Embryonic facial prominence (tissue), 1 donor: Measurements from ENCODE around the gene NHERF1.

Experiments
- DNase-seq: peaks from one replicate; pipeline ENCODE4 v3.0.0-alpha.2; 2016; ENCODE audit errors: extremely low spot score

The NHERF1 gene

DNA sequence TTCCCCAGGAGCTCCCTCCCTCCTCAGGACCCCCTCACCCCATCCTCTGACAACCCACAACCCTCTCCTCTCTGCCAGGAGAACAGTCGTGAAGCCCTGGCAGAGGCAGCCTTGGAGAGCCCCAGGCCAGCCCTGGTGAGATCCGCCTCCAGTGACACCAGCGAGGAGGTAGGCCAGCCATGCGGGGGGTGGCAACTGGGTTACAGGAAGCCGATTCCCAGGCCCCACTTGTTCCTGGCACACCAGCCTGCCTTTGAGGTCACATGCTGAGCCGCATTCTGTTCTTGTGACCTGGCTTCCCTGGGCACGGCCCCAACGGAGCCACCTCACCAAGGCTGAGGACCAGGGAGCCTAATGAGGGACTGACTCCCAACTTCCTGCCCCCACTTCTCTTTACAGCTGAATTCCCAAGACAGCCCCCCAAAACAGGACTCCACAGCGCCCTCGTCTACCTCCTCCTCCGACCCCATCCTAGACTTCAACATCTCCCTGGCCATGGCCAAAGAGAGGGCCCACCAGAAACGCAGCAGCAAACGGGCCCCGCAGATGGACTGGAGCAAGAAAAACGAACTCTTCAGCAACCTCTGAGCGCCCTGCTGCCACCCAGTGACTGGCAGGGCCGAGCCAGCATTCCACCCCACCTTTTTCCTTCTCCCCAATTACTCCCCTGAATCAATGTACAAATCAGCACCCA, 19.8 kb downstream of the NHERF1 start:
- DNase-seq = no peak

DNA sequence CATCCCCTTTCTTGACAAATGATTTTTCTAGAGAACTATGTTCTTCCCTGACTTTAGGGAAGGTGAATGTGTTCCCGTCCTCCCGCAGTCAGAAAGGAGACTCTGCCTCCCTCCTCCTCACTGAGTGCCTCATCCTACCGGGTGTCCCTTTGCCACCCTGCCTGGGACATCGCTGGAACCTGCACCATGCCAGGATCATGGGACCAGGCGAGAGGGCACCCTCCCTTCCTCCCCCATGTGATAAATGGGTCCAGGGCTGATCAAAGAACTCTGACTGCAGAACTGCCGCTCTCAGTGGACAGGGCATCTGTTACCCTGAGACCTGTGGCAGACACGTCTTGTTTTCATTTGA, 20.3 kb downstream of the NHERF1 start:
- DNase-seq = no peak

- no peak for DNase-seq
Observed at GRCh38 chr17:74769266-74769855, 20.9 kb downstream of the NHERF1 start.

GRCh38 chr17:74769856-74770497, 21.5 kb downstream of the NHERF1 start:
- no peak for DNase-seq

GRCh38 chr17:74770498-74771318, 22.3 kb downstream of the NHERF1 start:
- no peak for DNase-seq

DNA sequence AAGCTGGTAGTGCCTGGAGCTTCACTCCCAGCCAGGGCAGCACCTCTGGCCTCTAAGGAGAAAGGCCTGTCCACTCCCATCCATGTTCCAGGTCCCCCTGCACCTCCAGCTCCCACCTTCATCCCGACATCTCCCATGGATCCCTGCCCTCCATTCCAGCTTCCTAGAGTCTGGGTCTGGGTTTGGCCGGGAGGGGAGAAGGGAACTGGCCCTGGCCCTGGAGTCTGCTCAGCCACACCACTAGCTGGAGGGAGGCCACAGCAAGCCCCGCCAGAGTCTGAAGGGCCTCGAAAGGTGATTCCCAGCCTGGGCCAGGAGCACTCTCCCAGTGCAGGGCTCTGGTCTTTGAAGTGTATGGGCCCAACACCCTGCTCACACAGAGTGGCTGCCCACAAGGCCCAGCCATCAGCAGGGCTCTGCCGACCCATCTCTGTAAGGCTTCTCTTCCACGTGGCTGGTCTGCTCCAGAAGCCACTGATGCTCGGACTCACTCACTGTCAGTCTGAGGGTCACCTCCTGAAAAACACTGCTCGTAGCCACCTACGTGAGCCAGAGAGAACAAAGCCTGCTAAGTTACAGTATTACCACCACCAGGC, 23.0 kb downstream of the NHERF1 start:
- no peak for DNase-seq

DNA sequence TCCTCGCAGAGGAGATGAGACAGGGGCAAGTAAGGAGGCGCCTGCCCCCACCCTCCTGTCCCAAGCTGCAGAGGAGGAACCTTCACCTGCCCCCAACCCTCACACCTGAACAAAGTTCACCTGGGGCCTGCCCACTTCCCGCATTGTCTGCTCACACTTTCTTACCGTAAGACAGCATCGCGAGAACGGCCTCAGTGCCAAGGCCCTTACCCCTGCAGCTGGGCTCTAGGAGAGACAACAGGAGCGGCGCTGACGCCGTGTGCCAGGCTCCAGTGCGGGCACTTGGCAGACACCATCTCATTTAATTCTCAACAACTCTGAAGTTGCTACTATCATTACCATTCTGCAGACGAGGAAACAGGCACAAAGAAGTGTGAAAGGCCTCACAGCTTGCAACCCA, 23.6 kb downstream of the NHERF1 start:
- no peak for DNase-seq

DNA sequence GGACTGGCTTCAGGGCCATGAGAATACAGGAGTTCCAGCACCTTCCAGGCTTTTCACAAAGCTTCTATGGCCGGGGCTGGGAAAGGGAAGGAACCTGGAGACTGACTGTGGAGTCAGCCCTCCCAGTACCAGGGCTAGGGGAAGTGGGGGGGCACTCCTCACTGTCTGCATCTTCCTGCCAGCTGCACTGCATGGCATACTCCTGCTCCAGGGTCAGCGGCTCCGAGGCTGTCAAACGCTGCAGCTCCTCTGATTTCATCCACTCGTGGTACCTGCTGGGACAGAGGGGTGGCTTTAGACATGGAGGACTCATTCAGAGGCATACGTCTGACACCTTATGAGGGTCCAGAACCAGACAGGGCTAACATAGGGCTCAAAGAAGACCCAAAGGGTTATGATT, 25.0 kb downstream of the NHERF1 start:
- no peak for DNase-seq

DNA sequence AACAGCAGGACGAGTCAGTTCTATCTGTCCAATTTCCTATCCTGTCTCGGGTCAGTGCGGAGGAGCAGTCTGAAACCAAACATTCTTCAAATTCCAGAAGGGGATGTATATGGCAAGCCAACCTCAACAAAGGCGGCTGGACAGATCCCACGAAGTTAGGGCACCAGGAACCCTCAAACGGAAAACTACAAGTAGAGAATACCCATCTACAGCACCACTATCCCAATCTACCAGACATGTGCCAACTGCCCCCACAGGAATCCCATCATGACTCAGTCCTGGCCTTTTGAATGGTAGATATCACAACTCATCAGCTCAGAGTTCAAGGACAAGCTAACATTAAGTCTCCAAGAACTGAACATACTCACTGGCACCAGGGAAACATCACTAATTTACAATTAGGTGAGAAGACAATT, 25.5 kb downstream of the NHERF1 start:
- DNase-seq = no peak

DNA sequence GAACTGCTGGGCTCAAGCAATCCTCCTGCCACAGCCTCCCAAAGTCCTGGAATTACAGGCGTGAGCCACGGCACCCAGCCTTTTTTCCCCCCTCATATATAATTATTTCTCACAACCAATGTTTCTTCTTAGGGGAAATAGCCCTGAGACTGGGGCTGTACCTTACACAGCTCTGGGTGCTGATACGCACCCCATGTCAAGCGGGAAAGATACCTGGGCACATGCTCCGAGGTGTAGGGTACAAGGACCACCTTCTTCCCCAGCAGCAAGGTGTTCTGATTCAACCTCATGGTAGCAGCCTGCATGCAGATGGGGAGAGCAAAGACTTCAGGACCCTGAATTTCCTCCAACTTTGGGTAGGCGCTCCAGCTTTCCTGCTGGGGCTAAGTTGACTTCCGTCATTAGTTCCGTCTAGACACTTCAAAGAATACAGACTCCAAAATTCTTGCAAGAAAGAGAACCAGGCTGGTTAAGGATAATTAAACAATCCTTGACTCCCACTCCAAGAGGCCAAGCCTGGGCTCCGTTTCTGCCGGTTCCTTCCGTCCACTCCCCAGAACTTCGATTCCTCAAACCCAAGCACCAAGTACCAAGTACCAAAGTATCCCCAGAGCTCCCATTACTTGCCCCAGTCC, 27.1 kb downstream of the NHERF1 start:
- DNase-seq = no peak

DNA sequence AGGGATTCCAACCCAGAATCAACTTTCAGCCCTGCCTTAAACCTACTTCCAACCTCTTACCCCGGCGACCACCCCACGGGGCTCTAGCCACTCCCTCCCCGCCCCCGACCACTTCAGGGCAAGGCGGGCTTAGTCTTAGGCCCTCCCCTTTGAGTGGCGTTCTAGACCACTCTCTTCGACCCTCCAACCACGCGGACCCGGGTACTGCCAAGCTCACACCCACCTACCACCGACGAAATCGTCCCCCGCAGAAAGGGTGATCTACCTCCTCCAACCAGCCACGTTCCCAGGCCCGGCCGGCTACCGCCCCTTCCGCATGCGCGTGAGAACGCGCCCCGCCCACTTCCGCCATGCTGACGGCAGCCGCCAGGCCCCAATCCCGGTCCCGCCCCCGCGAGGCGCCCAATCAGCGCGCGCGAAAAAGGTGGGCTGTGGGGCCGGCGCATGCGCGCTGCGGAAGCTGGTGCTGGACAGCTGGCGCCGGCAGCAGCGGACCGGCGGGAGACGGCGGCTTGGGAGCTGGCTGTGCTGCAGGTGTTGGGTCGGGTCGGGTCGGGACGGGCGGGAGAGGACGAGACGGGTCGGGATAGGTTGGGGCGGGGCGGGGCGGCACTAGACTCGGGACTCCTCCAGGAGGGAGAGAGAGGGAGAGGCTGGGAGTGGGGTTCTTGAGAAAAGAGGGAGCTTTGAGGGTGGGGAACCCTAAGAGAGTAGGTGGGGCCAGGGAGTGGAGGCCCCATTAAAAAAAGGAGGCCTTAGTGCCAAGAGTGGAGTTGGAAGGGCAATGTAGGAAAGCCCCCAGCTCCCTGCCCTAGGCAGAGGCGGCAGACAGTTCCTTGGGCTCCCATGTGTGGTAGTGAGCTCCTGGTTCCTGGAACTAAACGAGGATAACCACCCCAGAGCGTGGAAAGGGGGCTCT, 27.9 kb downstream of the NHERF1 start, which contains the start of gene NAT9:
Gene NAT9 (minus strand): TSS at position 302 of the 919 bp plus-strand sequence. CDS start 647 bp downstream, outside the sequence.
- DNase-seq = peak; percentile 87

DNA sequence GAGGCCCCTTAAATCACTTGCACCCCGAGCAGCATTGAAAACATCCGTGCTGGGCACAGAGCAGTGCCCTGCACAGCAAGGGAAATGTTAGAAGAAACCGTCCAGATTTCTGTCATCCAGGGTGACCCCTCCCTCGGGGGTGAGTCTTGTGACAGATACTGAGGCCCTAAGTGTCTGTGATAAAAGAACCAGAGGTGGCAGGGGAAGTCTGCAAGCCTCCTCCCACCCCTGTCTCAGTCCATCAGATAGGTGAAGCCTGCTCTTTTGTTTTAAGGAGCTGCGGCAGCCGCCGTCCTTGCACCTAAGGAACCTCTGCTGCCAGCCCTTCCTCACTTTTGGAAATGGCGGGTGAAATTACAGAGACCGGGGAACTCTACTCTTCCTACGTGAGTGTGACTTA, 28.6 kb downstream of the NHERF1 start:
- no peak for DNase-seq

GRCh38 chr17:74777901-74778515, 29.6 kb downstream of the NHERF1 start:
- DNase-seq = no peak

DNA sequence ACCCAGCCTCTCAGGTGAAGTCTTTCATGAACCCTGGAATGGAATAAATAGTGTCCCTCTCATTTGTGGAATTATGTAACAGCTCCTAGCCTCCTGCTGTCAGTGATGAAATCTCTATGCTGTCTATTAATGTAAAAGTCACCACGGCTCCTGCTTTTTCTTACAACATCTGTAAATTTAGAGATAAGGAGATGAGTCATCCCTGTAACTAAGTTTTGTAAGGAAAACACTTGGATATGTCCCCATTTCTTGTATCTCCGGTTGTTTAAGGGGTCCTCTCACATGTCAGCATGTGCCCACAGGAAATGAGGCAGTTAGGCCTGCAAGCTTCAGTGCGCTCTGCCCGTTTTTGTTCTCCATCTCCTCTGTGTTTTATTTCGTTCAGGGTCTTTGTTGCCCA, 30.5 kb downstream of the NHERF1 start:
- no peak for DNase-seq

DNA sequence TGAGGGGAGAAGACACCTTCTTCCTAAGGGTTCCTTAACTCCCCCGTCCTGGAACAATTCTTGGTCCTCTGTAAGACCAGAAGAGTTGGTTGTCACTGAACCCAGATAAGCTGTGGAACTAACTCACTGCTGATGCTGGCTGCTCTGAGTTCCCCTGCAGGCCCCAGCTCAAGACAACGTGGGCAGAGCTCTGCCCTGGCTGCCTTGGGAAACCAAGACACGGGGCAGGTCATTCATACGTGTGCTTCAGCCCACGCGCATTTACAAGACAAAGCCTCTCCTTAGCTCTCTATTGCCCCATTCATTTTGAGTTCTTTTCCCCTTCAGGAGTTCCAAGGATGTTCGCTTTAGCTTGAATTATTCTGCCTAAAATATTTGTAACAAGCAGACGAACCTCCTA, 31.1 kb downstream of the NHERF1 start:
- DNase-seq = no peak

- no peak for DNase-seq
Observed at GRCh38 chr17:74779948-74780400, 31.5 kb downstream of the NHERF1 start.

DNA sequence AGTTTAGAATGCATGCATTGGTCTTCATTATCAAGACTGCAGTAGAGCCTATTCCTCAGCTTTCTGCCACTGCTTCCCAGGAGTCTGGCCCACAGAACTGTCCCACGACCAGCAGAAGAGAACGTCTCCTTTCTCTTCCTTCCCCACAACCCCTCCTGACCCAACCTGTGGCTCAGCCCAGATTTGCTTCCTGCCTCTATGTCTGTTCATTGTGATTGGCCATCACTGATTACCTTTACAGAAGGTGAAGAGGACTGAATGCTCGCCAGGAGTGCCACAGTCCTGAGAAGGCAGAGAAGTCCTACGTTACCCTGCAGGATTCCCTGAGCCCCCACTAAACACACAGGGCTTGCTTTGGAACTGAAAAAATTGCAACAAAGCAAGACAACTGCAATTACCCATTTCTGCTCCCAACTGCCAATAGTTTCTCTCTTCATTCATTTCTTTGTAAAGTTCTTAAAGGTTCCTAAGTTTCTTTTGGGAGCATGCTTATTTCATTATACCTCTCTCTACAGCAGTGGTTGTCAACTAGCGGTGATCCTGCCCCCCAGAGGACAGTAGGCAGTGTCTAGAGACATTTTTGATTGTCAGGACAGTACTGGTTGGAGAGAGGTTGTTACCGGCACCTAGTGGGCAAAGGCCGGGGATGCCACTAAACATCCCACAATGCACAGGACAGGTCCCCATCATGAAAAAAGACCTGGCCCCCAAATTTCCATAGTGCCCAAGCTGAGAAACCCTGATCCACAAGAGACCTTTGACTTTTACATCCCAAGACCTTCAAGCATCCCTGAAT, 32.2 kb downstream of the NHERF1 start:
- DNase-seq = no peak

- no peak for DNase-seq
Observed at GRCh38 chr17:74782571-74782970, 34.1 kb downstream of the NHERF1 start.
